Lower leg skin (tissue), 3 donors: ENCODE results near the gene SMTN.

ENCODE experiments used
- POLR2A ChIP-seq, 2 donors: fragments of 450-650 bp; IDR thresholded peaks; one replicate each; pipeline ENCODE4 v1.6.1; 2016 to 2017; ENCODE audit warnings: antibody characterized with exemption in 2 of 2, mild to moderate bottlenecking in 1 of 2, moderate library complexity in 1 of 2
- TF ChIP-seq, protein P1 (sequence below), 3 donors: fragments of 450-650 bp; IDR thresholded peaks; one replicate each; pipeline ENCODE4 v1.5.1; 2016; ENCODE audit warnings: antibody characterized with exemption in 3 of 3, mild to moderate bottlenecking in 3 of 3, moderate library complexity in 2 of 3

DNA sequence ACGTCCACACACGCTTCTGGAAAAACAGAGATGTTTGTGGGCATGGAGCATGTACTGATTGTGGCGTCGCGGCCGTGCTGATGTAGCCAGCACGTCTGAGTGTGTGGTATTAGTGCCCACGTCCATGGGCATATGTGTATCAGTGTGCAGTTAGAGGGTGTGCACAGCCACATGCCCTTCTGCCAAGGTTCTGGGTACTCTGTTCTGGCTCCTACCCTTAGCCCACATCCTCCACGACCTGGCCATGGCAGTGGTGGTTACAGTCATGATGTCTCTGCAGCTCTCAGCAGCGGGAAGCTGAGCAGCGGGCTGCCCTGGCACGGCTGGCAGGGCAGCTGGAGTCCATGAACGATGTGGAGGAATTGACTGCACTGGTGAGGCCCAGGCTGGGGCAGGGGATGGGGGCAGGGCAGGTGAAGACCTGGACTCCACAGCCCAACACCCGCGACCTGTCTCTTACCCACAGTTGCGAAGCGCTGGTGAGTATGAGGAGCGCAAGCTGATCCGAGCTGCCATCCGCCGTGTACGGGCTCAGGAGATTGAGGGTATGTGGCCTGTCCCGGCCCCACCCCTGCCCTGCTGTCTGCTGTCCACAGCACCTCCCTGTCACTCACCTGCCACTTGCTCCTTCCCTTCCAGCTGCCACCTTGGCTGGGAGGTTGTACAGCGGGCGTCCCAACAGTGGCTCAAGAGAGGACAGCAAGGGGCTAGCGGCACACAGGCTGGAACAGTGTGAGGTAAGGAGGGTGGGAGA lies 7.3 kb downstream of the SMTN start:
- TF ChIP-seq, protein P1, sequence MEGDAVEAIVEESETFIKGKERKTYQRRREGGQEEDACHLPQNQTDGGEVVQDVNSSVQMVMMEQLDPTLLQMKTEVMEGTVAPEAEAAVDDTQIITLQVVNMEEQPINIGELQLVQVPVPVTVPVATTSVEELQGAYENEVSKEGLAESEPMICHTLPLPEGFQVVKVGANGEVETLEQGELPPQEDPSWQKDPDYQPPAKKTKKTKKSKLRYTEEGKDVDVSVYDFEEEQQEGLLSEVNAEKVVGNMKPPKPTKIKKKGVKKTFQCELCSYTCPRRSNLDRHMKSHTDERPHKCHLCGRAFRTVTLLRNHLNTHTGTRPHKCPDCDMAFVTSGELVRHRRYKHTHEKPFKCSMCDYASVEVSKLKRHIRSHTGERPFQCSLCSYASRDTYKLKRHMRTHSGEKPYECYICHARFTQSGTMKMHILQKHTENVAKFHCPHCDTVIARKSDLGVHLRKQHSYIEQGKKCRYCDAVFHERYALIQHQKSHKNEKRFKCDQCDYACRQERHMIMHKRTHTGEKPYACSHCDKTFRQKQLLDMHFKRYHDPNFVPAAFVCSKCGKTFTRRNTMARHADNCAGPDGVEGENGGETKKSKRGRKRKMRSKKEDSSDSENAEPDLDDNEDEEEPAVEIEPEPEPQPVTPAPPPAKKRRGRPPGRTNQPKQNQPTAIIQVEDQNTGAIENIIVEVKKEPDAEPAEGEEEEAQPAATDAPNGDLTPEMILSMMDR (IDR thresholded peaks at IDR 0.05), result no peak
- TF ChIP-seq POLR2A (IDR thresholded peaks at IDR 0.05), result no peak
